Neuron (in vitro differentiated cells): ENCODE data around the gene ADK.
"Not testable (repeated sequence)": the region's sequence is repeated elsewhere in the genome, so short reads cannot be mapped to it uniquely, and the experiment has no call there.

Source experiments
- H2AFZ ChIP-seq: one replicate; pipeline ENCODE4 v1.6.1; 2013; ENCODE audit warnings: low read depth, mild to moderate bottlenecking, inconsistent platforms, low read length, moderate library complexity
- H3K27me3 ChIP-seq: one replicate; pipeline ENCODE4 v1.6.1; 2013; ENCODE audit warnings: low read length; ENCODE audit not compliant: insufficient read depth
- H3K36me3 ChIP-seq: one replicate; pipeline ENCODE4 v1.6.1; 2013; ENCODE audit warnings: low read length; ENCODE audit not compliant: insufficient read depth
- H3K4me1 ChIP-seq: one replicate; pipeline ENCODE4 v1.6.1; 2013; ENCODE audit warnings: low read length; ENCODE audit not compliant: insufficient read depth
- H3K4me3 ChIP-seq: 2 replicates; pipeline ENCODE4 v1.5.1; 2013; ENCODE audit warnings: mild to moderate bottlenecking, low read length, moderate library complexity
- H3K9me3 ChIP-seq: one replicate; pipeline ENCODE4 v1.6.1; 2013; ENCODE audit warnings: low read length

ADK gene

GRCh38 chr10:74176380-74177139, 25.5 kb downstream of the ADK start:
- no peaks in the 10 kb centered on the region for H3K9me3 ChIP-seq
- H3K4me3 ChIP-seq: peak overlapping the region; percentile 62
- H2AFZ ChIP-seq: peak overlapping the region; percentile 99
- H3K27me3 ChIP-seq: no peaks in the 10 kb centered on the region
- peaks cover 12% of the 10 kb centered on the region for H3K4me1 ChIP-seq
- H3K36me3 ChIP-seq: no peaks in the 10 kb centered on the region

GRCh38 chr10:74177140-74177677, 26.2 kb downstream of the ADK start:
- Histone ChIP-seq H3K4me3 (peak overlapping the region; percentile 62), H3K36me3 (no peaks in the 10 kb centered on the region), H3K4me1 (peaks cover 12% of the 10 kb centered on the region), H2AFZ (peak overlapping the region; percentile 99), H3K9me3 (no peaks in the 10 kb centered on the region), H3K27me3 (no peaks in the 10 kb centered on the region)

- Histone ChIP-seq H2AFZ (no peak overlapping the region), H3K4me1 (peaks cover 12% of the 10 kb centered on the region), H3K9me3 (no peaks in the 10 kb centered on the region), H3K27me3 (no peaks in the 10 kb centered on the region), H3K4me3 (no peak overlapping the region), H3K36me3 (no peaks in the 10 kb centered on the region)
These were observed 27.2 kb downstream of the ADK start for GRCh38 chr10:74178042-74178791.

DNA sequence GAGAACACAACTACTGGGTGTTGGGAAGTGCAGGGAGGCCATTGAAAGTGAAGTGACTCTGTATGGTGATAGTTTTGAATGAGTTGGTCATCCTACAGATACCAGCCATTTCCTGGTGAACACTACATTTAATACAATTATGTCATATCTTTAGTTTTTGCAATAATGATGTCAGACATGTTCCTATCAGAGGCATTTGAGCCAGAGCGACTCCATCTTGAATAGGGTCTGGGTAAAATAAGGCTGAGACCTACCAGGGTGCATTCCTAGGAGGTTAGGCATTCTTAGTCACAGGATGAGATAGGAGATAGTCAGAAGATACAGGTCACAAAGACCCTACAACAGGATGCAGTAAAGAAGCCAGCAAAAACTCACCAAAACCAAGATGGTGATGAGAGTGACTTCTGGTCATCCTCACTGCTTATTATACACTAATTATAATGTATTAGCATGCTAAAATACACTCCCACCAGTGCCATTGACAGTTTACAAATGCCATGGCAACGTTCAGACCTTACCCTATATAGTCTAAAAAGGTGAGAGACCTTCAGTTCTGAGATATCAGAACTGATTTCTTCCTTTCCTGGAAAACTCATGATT, 28.2 kb downstream of the ADK start:
- Histone ChIP-seq H3K36me3 (no peaks in the 10 kb centered on the region), H3K9me3 (no peaks in the 10 kb centered on the region), H2AFZ (no peak overlapping the region), H3K27me3 (no peaks in the 10 kb centered on the region), H3K4me3 (no peak overlapping the region), H3K4me1 (peaks cover 12% of the 10 kb centered on the region)

DNA sequence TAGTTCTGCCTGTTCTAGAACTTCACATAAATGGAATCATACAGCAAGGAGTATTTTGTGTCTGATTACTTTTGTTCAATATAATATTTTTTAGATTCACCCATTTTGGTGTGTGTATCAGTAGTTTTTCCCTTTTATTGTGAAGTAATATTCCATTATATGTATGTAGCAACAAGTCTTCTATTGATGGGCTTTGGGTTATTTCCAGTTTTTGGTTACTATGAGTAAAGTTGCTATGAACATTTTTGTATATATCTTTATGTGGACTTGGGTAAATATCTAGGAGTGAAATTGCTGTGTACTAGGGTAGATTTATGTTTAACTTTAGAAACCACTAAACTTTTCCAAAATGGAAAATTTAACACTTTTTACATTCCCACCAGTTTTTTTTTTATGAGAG, 35.7 kb downstream of the ADK start:
- H2AFZ ChIP-seq: no peak overlapping the region
- no peaks in the 10 kb centered on the region for H3K27me3 ChIP-seq
- no peaks in the 10 kb centered on the region for H3K36me3 ChIP-seq
- H3K4me1 ChIP-seq: no peaks in the 10 kb centered on the region
- H3K4me3 ChIP-seq: no peak overlapping the region
- no peaks in the 10 kb centered on the region for H3K9me3 ChIP-seq

DNA sequence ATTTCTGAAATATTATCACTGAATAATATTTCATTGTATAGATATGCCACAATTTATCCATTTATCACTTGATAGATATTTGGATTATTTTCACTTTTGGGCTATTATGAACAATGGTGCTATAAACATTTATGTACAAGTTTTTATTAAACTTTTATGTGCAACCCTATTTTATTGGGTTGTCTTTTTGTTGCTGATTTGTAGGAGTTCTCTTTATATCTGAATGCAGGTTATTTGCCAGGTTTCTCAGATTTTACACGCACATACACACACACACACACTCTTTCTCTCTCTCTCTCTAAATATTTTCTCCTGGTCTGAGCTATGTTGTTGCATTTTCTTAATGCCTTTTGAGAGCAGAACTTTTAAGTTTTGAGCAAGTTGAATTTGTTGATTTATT, 36.2 kb downstream of the ADK start:
- Histone ChIP-seq H2AFZ (no peak overlapping the region), H3K4me3 (no peak overlapping the region), H3K9me3 (no peaks in the 10 kb centered on the region)

GRCh38 chr10:74188617-74189016, 37.6 kb downstream of the ADK start:
- H3K27me3 ChIP-seq, H3K4me3 ChIP-seq, H2AFZ ChIP-seq, H3K4me1 ChIP-seq, H3K36me3 ChIP-seq, H3K9me3 ChIP-seq: not testable (repeated sequence)

More for the DNA sequence above, 36.2 kb downstream of the ADK start:
- Histone ChIP-seq H3K4me1 (no peaks in the 10 kb centered on the region), H3K36me3 (no peaks in the 10 kb centered on the region), H3K27me3 (no peaks in the 10 kb centered on the region)

DNA sequence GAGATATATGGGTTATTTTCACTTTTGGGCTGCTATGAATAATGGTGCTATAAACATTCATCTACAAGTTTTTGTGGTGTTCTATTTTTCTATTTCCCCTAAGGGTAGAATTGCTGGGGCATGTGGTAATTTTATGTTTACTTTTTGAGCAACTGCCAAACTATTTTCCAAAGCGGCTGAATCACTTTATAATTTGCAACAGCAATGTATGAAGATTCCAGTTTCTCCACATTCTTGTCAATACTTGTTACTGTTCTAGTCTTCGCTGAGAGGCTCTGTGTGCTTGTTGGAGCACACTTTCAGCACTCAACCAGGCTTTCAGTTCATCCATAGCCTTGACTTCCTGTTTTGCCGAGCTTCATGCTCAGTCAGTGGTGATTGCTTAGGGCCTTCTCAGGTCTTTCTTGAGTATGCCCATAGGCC, 39.0 kb downstream of the ADK start:
- no peak overlapping the region for H3K4me3 ChIP-seq
- H3K9me3 ChIP-seq: no peaks in the 10 kb centered on the region
- H3K36me3 ChIP-seq: no peaks in the 10 kb centered on the region
- H2AFZ ChIP-seq: no peak overlapping the region
- H3K4me1 ChIP-seq: no peaks in the 10 kb centered on the region
- no peaks in the 10 kb centered on the region for H3K27me3 ChIP-seq

GRCh38 chr10:74190494-74190893, 39.5 kb downstream of the ADK start:
- Histone ChIP-seq H2AFZ (no peak overlapping the region), H3K27me3 (no peaks in the 10 kb centered on the region), H3K9me3 (no peaks in the 10 kb centered on the region), H3K4me1 (no peaks in the 10 kb centered on the region), H3K4me3 (no peak overlapping the region), H3K36me3 (no peaks in the 10 kb centered on the region)

DNA sequence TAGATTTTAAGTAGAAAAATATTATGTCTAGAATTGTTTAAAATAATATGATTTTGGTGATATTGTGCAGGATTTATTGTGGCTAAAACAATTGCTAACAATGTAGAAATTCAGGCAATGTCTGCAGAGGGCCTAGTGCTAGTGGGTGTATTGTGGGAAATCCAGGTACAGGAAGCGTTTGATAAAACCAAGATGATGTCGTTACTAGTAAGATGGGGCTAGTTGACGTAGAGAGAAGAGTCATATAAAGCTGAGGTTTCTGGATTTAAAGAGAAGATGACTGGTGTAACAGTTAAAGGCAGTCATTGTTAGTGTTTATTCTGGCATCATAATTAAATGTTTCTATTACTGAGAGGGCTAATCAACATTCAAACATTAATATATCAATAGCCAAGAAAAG, 43.5 kb downstream of the ADK start:
- H3K4me3 ChIP-seq: no peak overlapping the region
- H2AFZ ChIP-seq: no peak overlapping the region
- H3K36me3 ChIP-seq: no peaks in the 10 kb centered on the region
- no peaks in the 10 kb centered on the region for H3K9me3 ChIP-seq
- H3K4me1 ChIP-seq: no peaks in the 10 kb centered on the region
- H3K27me3 ChIP-seq: no peaks in the 10 kb centered on the region

GRCh38 chr10:74194999-74195398, 44.0 kb downstream of the ADK start:
- Histone ChIP-seq H3K27me3 (no peaks in the 10 kb centered on the region), H3K4me1 (no peaks in the 10 kb centered on the region), H3K36me3 (no peaks in the 10 kb centered on the region), H3K4me3 (no peak overlapping the region), H2AFZ (no peak overlapping the region), H3K9me3 (no peaks in the 10 kb centered on the region)

DNA sequence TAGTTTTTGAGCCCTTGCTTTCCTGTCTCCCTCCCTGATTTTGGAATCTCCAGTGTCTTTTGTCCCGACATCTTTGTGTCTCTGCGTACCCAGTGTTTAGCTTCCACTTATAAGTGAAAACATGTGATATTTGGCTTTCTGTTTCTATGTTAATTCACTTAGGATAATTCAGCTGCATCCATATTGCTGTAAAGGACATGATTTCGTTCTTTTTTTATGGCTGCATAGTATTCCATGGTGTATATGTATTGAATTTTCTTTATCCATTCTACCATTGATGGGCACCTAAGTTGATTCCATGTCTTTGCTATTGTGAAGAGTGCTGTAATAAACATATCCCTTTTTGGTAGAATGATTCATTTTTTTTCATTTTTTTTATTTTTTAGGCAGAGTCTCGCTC, 48.3 kb downstream of the ADK start:
- Histone ChIP-seq H3K27me3 (no peaks in the 10 kb centered on the region), H3K4me1 (no peaks in the 10 kb centered on the region), H3K9me3 (no peaks in the 10 kb centered on the region), H2AFZ (no peak overlapping the region), H3K4me3 (no peak overlapping the region), H3K36me3 (peaks cover 5% of the 10 kb centered on the region)

GRCh38 chr10:74202356-74202755, 51.3 kb downstream of the ADK start:
- H3K4me3 ChIP-seq: no peak overlapping the region
- H3K9me3 ChIP-seq: no peaks in the 10 kb centered on the region
- no peak overlapping the region for H2AFZ ChIP-seq
- H3K27me3 ChIP-seq: no peaks in the 10 kb centered on the region
- peaks cover 12% of the 10 kb centered on the region for H3K36me3 ChIP-seq
- H3K4me1 ChIP-seq: no peaks in the 10 kb centered on the region
